ENCODE results near the gene HCRT. TPM values are rescaled to one million over a fixed set of nuclear protein-coding genes. Genes with fewer than 3 reads are reported as not detected.
"Not testable (repeated sequence)": the region's sequence is repeated elsewhere in the genome, so short reads cannot be mapped to it uniquely, and the experiment has no call there.

The HCRT gene
- total RNA-seq, 3 donors from 2014 or later (not counting 1 experiment from before 2014, with no cell fraction given), result not detected

DNA sequence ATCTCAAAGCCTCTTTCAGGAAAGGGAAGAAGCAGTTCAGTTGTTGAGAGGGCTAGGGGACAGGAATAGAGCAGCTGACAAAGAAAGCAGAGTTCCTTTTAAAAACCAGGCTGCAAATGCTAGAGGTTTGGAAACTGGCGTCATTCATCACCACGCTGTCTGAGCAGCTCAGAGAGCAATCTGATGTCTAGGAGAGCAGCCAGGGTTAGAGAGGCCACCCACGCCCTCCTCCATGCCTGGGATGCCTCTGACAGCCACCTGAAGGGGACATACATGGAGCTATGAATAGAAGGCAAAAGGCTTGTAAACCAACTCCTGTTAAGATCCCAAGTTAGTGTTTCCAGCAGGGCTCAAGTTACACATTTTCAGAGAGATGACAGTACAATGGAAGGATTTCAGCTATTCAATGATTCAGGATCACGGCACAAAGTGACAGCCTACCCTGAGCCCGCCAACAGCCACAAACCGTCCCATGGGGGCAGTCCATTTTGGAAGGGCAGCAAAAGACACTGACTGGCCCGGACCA lies 42.8 kb downstream of the HCRT start:
- Histone ChIP-seq H3K36me3 (ENCODE audit: control insufficient read depth, insufficient read depth, low read length) (peaks cover 21% of the 10 kb centered on the region), H3K27ac (ENCODE audit: low read length) (no peak overlapping the region), H3K4me3 (ENCODE audit: low read length) (no peak overlapping the region), H3K4me1 (ENCODE audit: control insufficient read depth, insufficient read depth, low read length) (peaks cover 3% of the 10 kb centered on the region), H3K27me3 (ENCODE audit: control insufficient read depth, insufficient read depth, low read length) (no peaks in the 10 kb centered on the region), H3K9me3 (ENCODE audit: control insufficient read depth, insufficient read depth, low read length) (no peaks in the 10 kb centered on the region)
- DNase-seq, result no peak
- Mint-ChIP-seq H3K27me3 (ENCODE audit: low read depth in 2 of 2) (no peaks in the 10 kb centered on the region), H3K9me3 (no peaks in the 10 kb centered on the region), H3K27ac (no peak overlapping the region), H3K4me3 (no peak overlapping the region), H3K36me3 (no peaks in the 10 kb centered on the region), H3K4me1 (peaks cover 30 to 49% of the 10 kb centered on the region in 2 donors)
- TF ChIP-seq, protein P1, sequence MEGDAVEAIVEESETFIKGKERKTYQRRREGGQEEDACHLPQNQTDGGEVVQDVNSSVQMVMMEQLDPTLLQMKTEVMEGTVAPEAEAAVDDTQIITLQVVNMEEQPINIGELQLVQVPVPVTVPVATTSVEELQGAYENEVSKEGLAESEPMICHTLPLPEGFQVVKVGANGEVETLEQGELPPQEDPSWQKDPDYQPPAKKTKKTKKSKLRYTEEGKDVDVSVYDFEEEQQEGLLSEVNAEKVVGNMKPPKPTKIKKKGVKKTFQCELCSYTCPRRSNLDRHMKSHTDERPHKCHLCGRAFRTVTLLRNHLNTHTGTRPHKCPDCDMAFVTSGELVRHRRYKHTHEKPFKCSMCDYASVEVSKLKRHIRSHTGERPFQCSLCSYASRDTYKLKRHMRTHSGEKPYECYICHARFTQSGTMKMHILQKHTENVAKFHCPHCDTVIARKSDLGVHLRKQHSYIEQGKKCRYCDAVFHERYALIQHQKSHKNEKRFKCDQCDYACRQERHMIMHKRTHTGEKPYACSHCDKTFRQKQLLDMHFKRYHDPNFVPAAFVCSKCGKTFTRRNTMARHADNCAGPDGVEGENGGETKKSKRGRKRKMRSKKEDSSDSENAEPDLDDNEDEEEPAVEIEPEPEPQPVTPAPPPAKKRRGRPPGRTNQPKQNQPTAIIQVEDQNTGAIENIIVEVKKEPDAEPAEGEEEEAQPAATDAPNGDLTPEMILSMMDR (IDR thresholded peaks at IDR 0.05), result no peak
- 97% methylated on average over 7 of the region's 7 CpGs for WGBS (ENCODE audit: insufficient coverage)
- no peak for ATAC-seq
- intact Hi-C loops (cut with micrococcal nuclease), result no loop called here

DNA sequence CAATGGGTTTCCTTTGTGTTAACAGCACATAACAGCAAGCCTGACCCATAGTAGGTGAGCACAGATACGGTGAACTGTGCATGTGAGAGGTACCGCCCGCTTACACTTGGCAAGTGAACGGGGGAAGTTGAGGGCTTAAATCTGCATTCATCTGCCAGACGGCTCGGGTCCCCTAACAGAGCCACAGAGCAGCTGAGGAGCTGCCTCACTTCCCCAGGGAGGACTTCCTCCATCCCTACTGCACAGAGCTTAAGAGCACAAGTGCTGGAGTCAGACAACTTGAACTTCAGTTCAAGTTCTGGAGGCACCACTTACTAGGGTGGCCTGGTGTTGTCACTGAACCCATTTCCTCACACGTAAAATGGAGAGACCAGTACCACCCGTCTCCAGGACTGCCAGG lies 43.9 kb downstream of the HCRT start:
- no peak for ATAC-seq
- no peak for DNase-seq
- Mint-ChIP-seq H3K4me1 (peaks cover 28 to 44% of the 10 kb centered on the region in 2 donors), H3K27ac (peak overlapping the region in 1 of 2 donors; percentile 18), H3K27me3 (ENCODE audit: low read depth in 2 of 2) (no peaks in the 10 kb centered on the region), H3K36me3 (no peaks in the 10 kb centered on the region), H3K9me3 (no peaks in the 10 kb centered on the region), H3K4me3 (no peak overlapping the region)
- 81% methylated on average over 8 of the region's 8 CpGs for WGBS (ENCODE audit: insufficient coverage)
- Histone ChIP-seq H3K9me3 (ENCODE audit: control insufficient read depth, insufficient read depth, low read length) (no peaks in the 10 kb centered on the region), H3K4me1 (ENCODE audit: control insufficient read depth, insufficient read depth, low read length) (peaks cover 3% of the 10 kb centered on the region), H3K27me3 (ENCODE audit: control insufficient read depth, insufficient read depth, low read length) (no peaks in the 10 kb centered on the region), H3K27ac (ENCODE audit: low read length) (no peak overlapping the region), H3K36me3 (ENCODE audit: control insufficient read depth, insufficient read depth, low read length) (peaks cover 18% of the 10 kb centered on the region), H3K4me3 (ENCODE audit: low read length) (no peak overlapping the region)
- intact Hi-C loops (cut with micrococcal nuclease), result no loop called here
- TF ChIP-seq, protein P1 (IDR thresholded peaks at IDR 0.05), result no peak

DNA sequence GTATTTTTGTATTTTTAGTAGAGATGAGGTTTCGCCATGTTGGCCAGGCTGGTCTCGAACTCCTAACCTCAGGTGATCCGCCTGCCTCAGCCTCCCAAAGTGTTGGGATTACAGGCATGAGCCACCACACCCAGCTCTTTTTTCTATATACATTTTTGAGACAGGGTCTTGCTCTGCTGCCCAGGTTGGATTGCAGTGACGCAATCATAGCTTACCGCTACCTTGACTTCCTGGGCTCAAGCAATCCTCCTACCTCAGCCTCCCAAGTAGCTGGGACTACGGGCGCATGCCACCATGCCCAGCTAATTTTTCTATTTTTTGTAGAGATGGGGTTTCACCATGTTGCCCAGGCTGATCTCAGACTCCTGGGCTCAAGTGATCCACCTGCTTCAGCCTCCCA lies 44.6 kb downstream of the HCRT start:
- intact Hi-C loops (cut with micrococcal nuclease); H3K4me3 Mint-ChIP-seq; H3K36me3 Mint-ChIP-seq; H3K9me3 ChIP-seq (ENCODE audit: control insufficient read depth, insufficient read depth, low read length); H3K27me3 ChIP-seq (ENCODE audit: control insufficient read depth, insufficient read depth, low read length); H3K4me1 ChIP-seq (ENCODE audit: control insufficient read depth, insufficient read depth, low read length); H3K27me3 Mint-ChIP-seq (ENCODE audit: low read depth in 2 of 2); ATAC-seq; H3K27ac ChIP-seq (ENCODE audit: low read length); DNase-seq; H3K9me3 Mint-ChIP-seq; H3K4me3 ChIP-seq (ENCODE audit: low read length): not testable (repeated sequence)
- whole genome bisulfite sequencing (ENCODE audit: insufficient coverage), result 100% methylated on average over 7 of the region's 7 CpGs
- Mint-ChIP-seq H3K4me1 (peaks cover 35 to 46% of the 10 kb centered on the region in 2 donors), H3K27ac (peak overlapping the region in 1 of 2 donors; percentile 18)
- H3K36me3 ChIP-seq (ENCODE audit: control insufficient read depth, insufficient read depth, low read length), result peaks cover 23% of the 10 kb centered on the region

DNA sequence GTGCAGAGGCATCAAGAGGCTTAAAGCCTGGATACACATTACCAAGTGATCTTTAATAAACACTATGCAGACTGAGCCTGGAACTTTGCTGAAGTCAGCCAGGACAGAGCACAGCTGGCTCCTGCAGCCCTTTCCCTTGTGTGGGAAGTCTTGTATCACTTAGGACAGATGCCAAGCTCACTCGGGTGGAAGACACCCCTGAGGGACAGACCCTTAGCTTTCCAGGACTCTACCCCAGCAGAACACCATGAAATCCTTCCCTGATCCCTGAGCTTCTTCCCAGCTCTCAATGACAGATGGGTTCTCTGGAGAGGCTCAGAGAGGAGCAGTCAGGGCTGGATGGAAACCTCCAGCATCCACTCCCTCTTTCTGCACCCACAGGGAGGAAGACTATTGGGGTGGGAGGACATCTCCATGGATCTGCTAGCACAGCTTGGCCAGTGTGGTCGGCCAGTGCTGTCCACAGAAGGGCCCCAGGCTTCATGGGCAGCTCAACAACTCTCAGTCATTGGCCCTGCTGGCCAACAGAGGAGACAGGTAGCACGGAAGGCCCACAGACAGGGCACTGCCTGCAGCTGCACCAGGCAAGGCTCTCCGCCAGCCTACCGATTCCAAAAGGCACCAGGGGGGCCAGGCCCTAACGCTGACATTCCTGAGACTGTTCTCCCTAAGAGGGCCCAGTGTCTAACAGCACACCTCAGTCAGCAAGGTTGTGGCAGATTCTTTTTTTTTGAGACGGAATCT lies 46.3 kb downstream of the HCRT start:
- TF ChIP-seq, protein P1 (IDR thresholded peaks at IDR 0.05), result no peak
- WGBS (ENCODE audit: insufficient coverage), result 95% methylated on average over 7 of the region's 7 CpGs
- Histone ChIP-seq H3K27ac (ENCODE audit: low read length) (no peak overlapping the region), H3K36me3 (ENCODE audit: control insufficient read depth, insufficient read depth, low read length) (peaks cover 26% of the 10 kb centered on the region), H3K27me3 (ENCODE audit: control insufficient read depth, insufficient read depth, low read length) (no peaks in the 10 kb centered on the region), H3K4me1 (ENCODE audit: control insufficient read depth, insufficient read depth, low read length) (peaks cover 20% of the 10 kb centered on the region), H3K9me3 (ENCODE audit: control insufficient read depth, insufficient read depth, low read length) (no peaks in the 10 kb centered on the region), H3K4me3 (ENCODE audit: low read length) (no peak overlapping the region)
- intact Hi-C loops (cut with micrococcal nuclease), result no loop called here
- Mint-ChIP-seq H3K9me3 (no peaks in the 10 kb centered on the region), H3K27me3 (ENCODE audit: low read depth in 2 of 2) (no peaks in the 10 kb centered on the region), H3K27ac (no peak overlapping the region), H3K4me3 (no peak overlapping the region), H3K4me1 (peaks cover 39 to 59% of the 10 kb centered on the region in 2 donors), H3K36me3 (no peaks in the 10 kb centered on the region)
- no peak for ATAC-seq
- no peak for DNase-seq
